Measurements from ENCODE around the gene POLL.

GRCh38 chr10:101565936-101566332 is 22.1 kb downstream of the POLL start:
- no peak for TF ChIP-seq EZH2 (IDR thresholded peaks at IDR 0.05; ENCODE audit: borderline replicate concordance)
- no peak for TF ChIP-seq CTCF (IDR thresholded peaks at IDR 0.05; ENCODE audit: poor library complexity)
- no peak for TF ChIP-seq EZH2phosphoT487 (IDR thresholded peaks at IDR 0.05; ENCODE audit: low read depth, severe bottlenecking, unreplicated experiment)

Data from hepatocyte (in vitro differentiated cells).